AG04450 (cell line): ENCODE measurements around the gene ARHGAP23. TPM values are rescaled to one million over a fixed set of nuclear protein-coding genes. Genes with fewer than 3 reads are reported as not detected.

ENCODE experiments used
- CTCF ChIA-PET: fragments of 300-600, 350-600 bp; formaldehyde crosslinking; extraction: SDS; loops from one replicate; lab custom pipeline; 2022; ENCODE audit warnings: antibody characterized with exemption, inconsistent platforms; lab: Charles Lee
- POLR2A ChIA-PET: fragments of 350-600 bp; formaldehyde crosslinking; extraction: SDS; loops from one replicate; lab custom pipeline; 2021; ENCODE audit warnings: antibody characterized with exemption, inconsistent platforms; lab: Yijun Ruan, JAX
- DNase-seq: peaks from one replicate; pipeline ENCODE4 v3.0.0-alpha.2; 2011; ENCODE audit warnings: low read depth, low spot score
- H3K27ac ChIP-seq: one replicate; pipeline ENCODE4 v1.5.1; 2012; ENCODE audit warnings: low read depth, low read length, control low read depth
- H3K27me3 ChIP-seq: one replicate; pipeline ENCODE4 v1.6.0; 2012; ENCODE audit warnings: low read length; ENCODE audit not compliant: control insufficient read depth, insufficient read depth
- H3K4me3 ChIP-seq: 2 replicates; pipeline ENCODE4 v1.5.1; 2011; ENCODE audit warnings: mild to moderate bottlenecking, low read depth, low read length, control low read depth
- H3K9me3 ChIP-seq: 2 replicates; pipeline ENCODE4 v1.5.1; 2012; ENCODE audit warnings: low read length; ENCODE audit not compliant: control insufficient read depth, insufficient read depth
- CTCF ChIP-seq: IDR thresholded peaks from 2 replicates; pipeline ENCODE4 v1.5.1; 2011; ENCODE audit warnings: low read depth, low read length, control low read depth, inconsistent platforms
- polyA plus RNA-seq: library from polyadenylated mRNA; depleted of rRNA; stranded (reverse); fragments of >200 nt; gene quantifications from 2 replicates; pipeline ENCODE4 v1.2.3, GENCODE V29; 2011

ARHGAP23 gene
- polyA plus RNA-seq, 1 experiment = 14.1 TPM

- DNase-seq = no peak
- ChIA-PET POLR2A (no interaction called here), CTCF (interaction anchor here (0.6 to 1.9 kb wide), 3 partner anchors 9 to 83 kb away, joined by 3 to 8 read pairs (median 3); no protein-coding TSS in a partner anchor)
- Histone ChIP-seq H3K4me3 (no peak overlapping the region), H3K27ac (no peak overlapping the region), H3K9me3 (no peaks in the 10 kb centered on the region), H3K27me3 (peaks cover 3% of the 10 kb centered on the region)
- no peak for TF ChIP-seq CTCF
These were observed 22.6 kb upstream of the ARHGAP23 start for GRCh38 chr17:38405654-38406053.

GRCh38 chr17:38410201-38410600 lies 18.1 kb upstream of the ARHGAP23 start:
- Histone ChIP-seq H3K27ac (no peak overlapping the region), H3K9me3 (no peaks in the 10 kb centered on the region), H3K4me3 (no peak overlapping the region), H3K27me3 (peaks cover 3% of the 10 kb centered on the region)
- TF ChIP-seq CTCF = no peak
- POLR2A ChIA-PET = no interaction called here
- no peak for DNase-seq
- CTCF ChIA-PET = no interaction called here

- no peak for TF ChIP-seq CTCF
- peak overlapping the region; percentile 38 for H3K4me3 ChIP-seq
- H3K27ac ChIP-seq = peak overlapping the region; percentile 57
- POLR2A ChIA-PET = interaction anchor here (0.9 to 1.5 kb wide), 3 partner anchors 64 to 70 kb away, joined by 3 to 12 read pairs (median 5); partner anchors contain the start of gene SOCS7
- peaks cover 28% of the 10 kb centered on the region for H3K27me3 ChIP-seq
- peak; percentile 26 for DNase-seq
- CTCF ChIA-PET = interaction anchor here (0.6 to 6.1 kb wide), 21 partner anchors 9 to 94 kb away, joined by 3 to 179 read pairs (median 5); partner anchors contain the start of gene SOCS7
- no peaks in the 10 kb centered on the region; the same call in 1 of the 2 replicates for H3K9me3 ChIP-seq
These were observed 12.7 kb upstream of the ARHGAP23 start for GRCh38 chr17:38415250-38416194.

GRCh38 chr17:38416840-38417209 lies 11.4 kb upstream of the ARHGAP23 start:
- no peak for TF ChIP-seq CTCF
- H3K27ac ChIP-seq = no peak overlapping the region
- CTCF ChIA-PET = interaction anchor here (1.7 to 6.1 kb wide), 2 partner anchors 9 to 68 kb away, joined by 5 to 179 read pairs; no protein-coding TSS in a partner anchor
- POLR2A ChIA-PET = no interaction called here
- no peak overlapping the region for H3K4me3 ChIP-seq
- no peak for DNase-seq
- peaks cover 28% of the 10 kb centered on the region for H3K27me3 ChIP-seq
- no peaks in the 10 kb centered on the region; the same call in 1 of the 2 replicates for H3K9me3 ChIP-seq
